M059J (cell line): ENCODE results near the gene CYP2A13. TPM values are rescaled to one million over a fixed set of nuclear protein-coding genes. Genes with fewer than 3 reads are reported as not detected.
"Not testable (repeated sequence)": the region's sequence is repeated elsewhere in the genome, so short reads cannot be mapped to it uniquely, and the experiment has no call there.

Experiments used
- DNase-seq: peaks from one replicate; pipeline ENCODE4 v3.0.0-alpha.2; 2012; ENCODE audit warnings: low read depth
- total RNA-seq: library from RNA; depleted of rRNA; stranded (reverse); fragments of >200 nt; shearing (Covaris generic); gene quantifications from 2 replicates; pipeline ENCODE4 v1.2.3, GENCODE V29; 2014; rRNA removed

The CYP2A13 gene
- total RNA-seq, 1 experiment from 2014 or later: not detected

GRCh38 chr19:41120929-41121911 lies 33.0 kb downstream of the CYP2A13 start:
- DNase-seq: not testable (repeated sequence)

- not testable (repeated sequence) for DNase-seq
Measured at GRCh38 chr19:41122846-41123245, 34.6 kb downstream of the CYP2A13 start.

GRCh38 chr19:41123716-41124294 lies 35.6 kb downstream of the CYP2A13 start:
- DNase-seq: no peak

- not testable (repeated sequence) for DNase-seq
Measured at GRCh38 chr19:41126765-41127203, 38.5 kb downstream of the CYP2A13 start.

- not testable (repeated sequence) for DNase-seq
Measured at GRCh38 chr19:41127362-41127761, 39.1 kb downstream of the CYP2A13 start.

GRCh38 chr19:41127801-41128300 lies 39.6 kb downstream of the CYP2A13 start:
- peak; percentile 41 for DNase-seq

- DNase-seq: no peak
Measured at GRCh38 chr19:41128692-41129091, 40.4 kb downstream of the CYP2A13 start.

- DNase-seq: no peak
Measured at GRCh38 chr19:41131186-41131585, 42.9 kb downstream of the CYP2A13 start.

- DNase-seq: no peak
Measured at GRCh38 chr19:41133260-41133659, 45.0 kb downstream of the CYP2A13 start.

- DNase-seq: no peak
Measured at GRCh38 chr19:41134616-41135015, 46.4 kb downstream of the CYP2A13 start.

GRCh38 chr19:41135390-41136384 lies 47.4 kb downstream of the CYP2A13 start:
- not testable (repeated sequence) for DNase-seq

GRCh38 chr19:41136636-41137455 lies 48.6 kb downstream of the CYP2A13 start:
- no peak for DNase-seq

GRCh38 chr19:41144403-41144802 lies 56.2 kb downstream of the CYP2A13 start:
- DNase-seq: peak; percentile 68

Other genes with a start within 250 kb of the CYP2A13 start
- not detected in 2 replicates for gene CYP2A6, start 238.0 kb upstream of the CYP2A13 start, total RNA-seq
- not detected in 2 replicates for gene CYP2A7, start 206.2 kb upstream of the CYP2A13 start, total RNA-seq
- not detected in 2 replicates for gene CYP2B6, start 97.2 kb upstream of the CYP2A13 start, total RNA-seq
- not detected in 2 replicates for gene CYP2F1, start 26.0 kb downstream of the CYP2A13 start, total RNA-seq
- 5.6 and 7.3 TPM in 2 replicates for gene CYP2S1, start 104.8 kb downstream of the CYP2A13 start, total RNA-seq
- gene AXL, start 130.8 kb downstream of the CYP2A13 start, total RNA-seq: 237 and 362 TPM in 2 replicates
- gene HNRNPUL1, start 175.9 kb downstream of the CYP2A13 start, total RNA-seq: 94.9 and 143 TPM in 2 replicates
- 5.6 and 7.2 TPM in 2 replicates for gene CCDC97, start 221.7 kb downstream of the CYP2A13 start, total RNA-seq